Kidney (tissue), 14 donors: Measurements from ENCODE around the gene THSD4. TPM values are rescaled to one million over a fixed set of nuclear protein-coding genes. Genes with fewer than 3 reads are reported as not detected.
A peak's percentile ranks its signal among the peaks of the same experiment; 100 is the strongest.

ENCODE experiments used
- DNase-seq, 5 donors: peaks; one replicate each; pipeline ENCODE4 v3.0.0-alpha.2; 2013 to 2020
- FAIRE-seq: peaks from 2 replicates; lab custom pipeline; 2012; peaks lifted over from hg19 to GRCh38; lab: Jason Lieb, UNC
- H3K27ac ChIP-seq, 2 donors: one replicate each; pipeline ENCODE4 v1.7.0; 2013; ENCODE audit warnings: low read depth in 2 of 2, low read length in 2 of 2, inconsistent platforms in 1 of 2
- H3K27me3 ChIP-seq: one replicate; pipeline ENCODE4 v1.7.1; 2013; ENCODE audit warnings: low read length, inconsistent platforms; ENCODE audit not compliant: control insufficient read depth, insufficient read depth
- H3K36me3 ChIP-seq, 3 donors: one replicate each; pipeline versions ENCODE4 v1.7.0 to v1.7.1; 2013; ENCODE audit warnings: low read length in 3 of 3, control low read depth in 1 of 3, inconsistent platforms in 1 of 3; ENCODE audit not compliant: insufficient read depth in 3 of 3, control insufficient read depth in 2 of 3
- H3K4me1 ChIP-seq, 3 donors: one replicate each; pipeline versions ENCODE4 v1.7.0 to v1.7.1; 2013; ENCODE audit warnings: low read length in 3 of 3, inconsistent platforms in 1 of 3, low read depth in 1 of 3; ENCODE audit not compliant: control insufficient read depth in 2 of 3, insufficient read depth in 2 of 3
- H3K4me3 ChIP-seq, 3 donors: one replicate each; pipeline versions ENCODE4 v1.7.0 to v1.8.1; 2013; ENCODE audit warnings: low read length in 3 of 3, control low read depth in 1 of 3, inconsistent platforms in 1 of 3
- H3K9ac ChIP-seq, 3 donors: one replicate each; pipeline versions ENCODE4 v1.7.0 to v1.7.1; 2013; ENCODE audit warnings: low read length in 3 of 3, control low read depth in 1 of 3, inconsistent platforms in 1 of 3
- H3K9me3 ChIP-seq, 3 donors: one replicate each; pipeline versions ENCODE4 v1.7.0 to v1.7.1; 2013; ENCODE audit warnings: low read length in 3 of 3, control low read depth in 1 of 3, inconsistent platforms in 1 of 3; ENCODE audit not compliant: control insufficient read depth in 2 of 3, insufficient read depth in 1 of 3
- intact Hi-C: fragments of 100-400 bp; cut with DNase I; formaldehyde crosslinking; loops from one replicate; pipeline ENCODE4 v1.11.1; 2022
- polyA plus RNA-seq: library from polyadenylated mRNA; stranded (reverse); fragments of 350-450 nt; fragmentation: Illumina TruSeq; extraction: RNeasy Lipid Tissue Mini Kit (QIAGEN cat#74804); gene quantifications from one replicate; pipeline ENCODE4 v1.2.3, GENCODE V29; 2014; ENCODE audit warnings: low read depth, low replicate concordance; ENCODE audit not compliant: insufficient read depth
- total RNA-seq: library from RNA; stranded (reverse); fragmentation: NEBNext Ultra II Directional; extraction: Animal tissue kit (Norgen Biotek cat#: 25700); gene quantifications from one replicate; pipeline ENCODE4 v1.2.1, GENCODE V29; 2021
- TF ChIP-seq, protein P1 (sequence below): IDR thresholded peaks from 3 replicates; pipeline ENCODE4 v1.5.1; 2012; ENCODE audit warnings: mild to moderate bottlenecking, moderate library complexity, borderline replicate concordance; ENCODE audit not compliant: insufficient read depth; ENCODE audit errors: extremely low read depth
- donor health status: control.
- donor health status: control.
- donor health status: control.
- donor health status: control.
- donor health status: control.
- donor health status: DM: yes; HTN: yes; CAD: no.
- donor health status: Normal renal cell carcinoma (clear cell type).

The THSD4 gene
- total and polyA plus RNA-seq, 2 donors from 2014 or later = 9.4 to 36.3 TPM

DNA sequence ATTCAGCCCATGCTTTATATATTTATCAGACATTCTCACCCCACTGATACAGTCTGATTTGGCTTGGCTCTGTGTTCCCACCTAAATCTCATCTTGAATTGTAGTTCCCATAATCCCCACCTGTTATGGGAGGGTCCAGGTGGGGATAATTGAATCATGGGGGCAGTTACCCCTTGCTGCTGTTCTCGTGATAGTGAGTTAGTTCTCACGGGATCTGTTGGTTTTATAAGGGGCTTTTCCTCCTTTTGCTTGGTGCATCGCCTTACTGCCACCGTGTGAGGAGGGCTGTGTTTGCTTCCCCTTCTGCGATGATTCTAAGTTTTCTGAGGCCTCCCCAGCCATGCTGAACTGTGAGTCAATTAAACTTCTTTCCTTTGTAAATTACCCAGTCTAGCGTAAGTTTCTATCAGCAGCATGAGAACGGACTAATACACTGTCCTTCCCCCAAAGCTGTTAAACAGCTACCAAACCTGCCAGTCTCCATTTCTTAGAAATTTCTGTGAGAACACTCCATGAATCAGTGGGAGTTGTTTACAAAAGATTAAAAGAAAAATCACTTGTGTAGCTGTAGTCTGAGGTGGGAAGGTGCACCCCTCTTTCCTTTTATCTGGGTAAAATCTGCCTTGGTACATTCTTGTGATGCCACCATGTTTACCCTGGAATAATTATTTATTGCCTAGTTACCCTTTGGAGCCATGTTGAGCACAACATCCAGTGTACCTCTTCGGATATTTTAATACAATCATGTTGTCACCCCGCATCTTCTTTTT is 160.5 kb downstream of the THSD4 start:
- H3K9me3 ChIP-seq = no peaks in the 10 kb centered on the region
- H3K4me3 ChIP-seq = no peak overlapping the region
- intact Hi-C loops = no loop called here
- DNase-seq = no peak
- no peak overlapping the region for H3K27ac ChIP-seq
- H3K4me1 ChIP-seq = peaks cover 0 to 8% (median 0%) of the 10 kb centered on the region in 3 donors
- TF ChIP-seq, protein P1, sequence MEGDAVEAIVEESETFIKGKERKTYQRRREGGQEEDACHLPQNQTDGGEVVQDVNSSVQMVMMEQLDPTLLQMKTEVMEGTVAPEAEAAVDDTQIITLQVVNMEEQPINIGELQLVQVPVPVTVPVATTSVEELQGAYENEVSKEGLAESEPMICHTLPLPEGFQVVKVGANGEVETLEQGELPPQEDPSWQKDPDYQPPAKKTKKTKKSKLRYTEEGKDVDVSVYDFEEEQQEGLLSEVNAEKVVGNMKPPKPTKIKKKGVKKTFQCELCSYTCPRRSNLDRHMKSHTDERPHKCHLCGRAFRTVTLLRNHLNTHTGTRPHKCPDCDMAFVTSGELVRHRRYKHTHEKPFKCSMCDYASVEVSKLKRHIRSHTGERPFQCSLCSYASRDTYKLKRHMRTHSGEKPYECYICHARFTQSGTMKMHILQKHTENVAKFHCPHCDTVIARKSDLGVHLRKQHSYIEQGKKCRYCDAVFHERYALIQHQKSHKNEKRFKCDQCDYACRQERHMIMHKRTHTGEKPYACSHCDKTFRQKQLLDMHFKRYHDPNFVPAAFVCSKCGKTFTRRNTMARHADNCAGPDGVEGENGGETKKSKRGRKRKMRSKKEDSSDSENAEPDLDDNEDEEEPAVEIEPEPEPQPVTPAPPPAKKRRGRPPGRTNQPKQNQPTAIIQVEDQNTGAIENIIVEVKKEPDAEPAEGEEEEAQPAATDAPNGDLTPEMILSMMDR = no peak
- no peaks in the 10 kb centered on the region for H3K27me3 ChIP-seq
- H3K36me3 ChIP-seq = no peaks in the 10 kb centered on the region
- no peak for FAIRE-seq
- no peak overlapping the region for H3K9ac ChIP-seq

DNA sequence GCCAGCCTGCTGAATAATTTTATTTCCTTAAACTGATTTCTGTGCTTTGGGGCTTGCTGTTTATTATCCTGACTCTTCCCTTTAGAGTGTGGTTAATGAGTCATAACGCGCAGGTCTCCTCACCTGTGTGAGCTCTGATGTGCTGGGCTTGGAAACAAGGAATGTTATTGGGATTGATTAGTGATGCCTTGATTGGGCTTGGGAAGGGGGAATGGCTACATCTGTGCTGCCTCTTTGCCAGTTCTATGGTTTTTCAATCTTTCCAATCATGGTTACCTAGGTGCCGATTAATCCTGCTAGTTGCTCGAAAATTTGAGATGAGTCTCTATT is 161.0 kb downstream of the THSD4 start:
- Histone ChIP-seq H3K9me3 (no peaks in the 10 kb centered on the region), H3K27me3 (no peaks in the 10 kb centered on the region), H3K4me3 (no peak overlapping the region), H3K27ac (no peak overlapping the region), H3K36me3 (no peaks in the 10 kb centered on the region), H3K4me1 (peaks cover 0 to 8% (median 0%) of the 10 kb centered on the region in 3 donors), H3K9ac (no peak overlapping the region)
- TF ChIP-seq, protein P1 = no peak
- DNase-seq = peak in 1 of 5 donors; percentile 20
- FAIRE-seq = no peak
- intact Hi-C loops = no loop called here

DNA sequence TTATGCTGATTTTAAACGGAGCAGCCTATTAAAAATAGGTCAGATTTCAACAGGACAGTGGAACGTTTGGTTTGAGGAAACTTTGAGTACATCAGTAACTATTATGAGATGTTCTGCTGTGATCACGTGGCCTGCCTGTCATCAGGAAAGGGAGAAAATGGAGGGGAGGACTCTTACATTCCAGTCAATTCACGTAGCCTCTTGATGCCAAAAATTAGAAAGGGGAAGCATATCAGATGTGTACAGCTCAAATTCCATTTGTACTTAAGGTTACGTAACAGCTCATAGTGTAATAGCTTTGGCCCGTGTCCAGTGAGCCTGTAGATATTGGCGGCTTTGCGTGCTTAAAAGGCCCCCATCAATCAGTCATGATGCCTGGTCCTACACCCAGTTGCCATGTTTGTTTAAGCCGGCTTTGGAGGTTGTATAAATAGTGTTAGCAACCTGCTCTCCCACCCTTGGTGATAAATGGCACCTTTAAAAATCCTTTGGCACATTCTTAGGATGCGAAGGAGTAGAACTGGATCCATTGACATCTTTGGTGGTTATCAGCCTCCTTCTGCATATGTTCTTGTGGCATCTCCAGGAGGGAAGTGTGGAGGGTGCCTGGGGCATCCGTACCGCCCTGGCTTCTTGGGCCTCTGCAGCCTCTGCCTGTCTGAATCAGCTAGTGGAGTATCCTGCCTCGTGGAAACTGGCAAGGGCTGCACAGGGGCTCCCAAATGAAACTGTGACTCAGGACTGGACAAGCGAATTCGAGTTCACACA is 163.9 kb downstream of the THSD4 start:
- intact Hi-C loops = no loop called here
- Histone ChIP-seq H3K36me3 (no peaks in the 10 kb centered on the region), H3K27ac (peak overlapping the region in 1 of 2 donors; percentile 65), H3K9ac (no peak overlapping the region), H3K27me3 (no peaks in the 10 kb centered on the region), H3K9me3 (no peaks in the 10 kb centered on the region), H3K4me1 (peaks cover 0 to 8% (median 0%) of the 10 kb centered on the region in 3 donors), H3K4me3 (peak overlapping the region in 1 of 3 donors; percentile 1)
- FAIRE-seq (no peak), DNase-seq (peak in 2 of 5 donors; percentile 58 to 74)
- TF ChIP-seq, protein P1 = no peak
